Right lobe of liver (tissue), 6 donors: Measurements from ENCODE around the gene TSPAN5. TPM values are rescaled to one million over a fixed set of nuclear protein-coding genes. Genes with fewer than 3 reads are reported as not detected.

ENCODE experiments used
- ATAC-seq, 4 donors: fragments of 200-7000 bp; cut with Tn5 transposase; one replicate each; pipeline ENCODE4 v1.9.1; 2020; ENCODE audit warnings: mild to moderate bottlenecking in 4 of 4, moderate library complexity in 4 of 4
- DNase-seq, 3 donors: peaks; one replicate each; pipeline ENCODE4 v3.0.0-alpha.2; 2020
- H3K27ac ChIP-seq, 3 donors: fragments of 200-600 bp; one replicate each; pipeline ENCODE4 v1.8.0; 2022
- H3K27me3 ChIP-seq, 2 donors: fragments of 200-600 bp; one replicate each; pipeline ENCODE4 v1.8.0; 2022
- H3K36me3 ChIP-seq, 4 donors: fragments of 200-600 bp; sonication (generic) in 1 of 4; one replicate each; pipeline versions ENCODE4 v1.5.1 to v1.8.0; 2017 to 2022; ENCODE audit warnings: control low read depth in 1 of 4
- H3K4me1 ChIP-seq, 4 donors: fragments of 200-600 bp; sonication (generic) in 1 of 4; one replicate each; pipeline versions ENCODE4 v1.5.1 to v1.8.0; 2017 to 2022; ENCODE audit warnings: control low read depth in 1 of 4
- H3K4me3 ChIP-seq, 3 donors: fragments of 200-600 bp; one replicate each; pipeline ENCODE4 v1.8.0; 2022
- H3K9me3 ChIP-seq, 4 donors: fragments of 200-600 bp; sonication (generic) in 1 of 4; one replicate each; pipeline versions ENCODE4 v1.5.1 to v1.8.0; 2017 to 2022; ENCODE audit warnings: control low read depth in 1 of 4
- POLR2A ChIP-seq: fragments of 450-650 bp; IDR thresholded peaks from one replicate; pipeline ENCODE4 v1.6.1; 2017; ENCODE audit warnings: antibody characterized with exemption, mild to moderate bottlenecking
- WGBS: methylation state at CpG from one replicate; pipeline ENCODE4 v1.1.6; 2018; ENCODE audit warnings: low coverage, low lambda C conversion rate; ENCODE audit not compliant: insufficient coverage; ENCODE audit errors: missing lambda C conversion rate; 5-methylcytosine and 5-hydroxymethylcytosine counted together
- intact Hi-C, 2 donors: fragments of 100-400 bp; cut with DNase I; formaldehyde crosslinking; loops; one replicate each; pipeline versions ENCODE4 v1.11.2 to v1.14.1; 2022
- total RNA-seq, 6 experiments: library from RNA; depleted of rRNA in 2 of 6; stranded (reverse); fragments of >200 nt in 2 of 6; fragmentation: NEBNext Ultra II Directional in 3 of 6; extraction: Animal tissue kit (Norgen Biotek cat#: 25700) in 3 of 6; gene quantifications; one replicate each; pipeline versions ENCODE4 v1.1.0 to v1.2.4, GENCODE V29; 2016 to 2023
- TF ChIP-seq, protein P1 (sequence below), 4 donors: fragments of 200-600 bp in 3 of 4; fragments of 450-650 bp in 1 of 4; IDR thresholded peaks; one replicate each; pipeline versions ENCODE4 v1.5.1 to v1.8.0; 2016 to 2022; ENCODE audit warnings: antibody characterized with exemption in 4 of 4, mild to moderate bottlenecking in 2 of 4
- donor health status: DM: no; HTN: yes; CAD: no.
- donor health status: DM: no; HTN: no; CAD: no.
- donor health status: DM: no; HTN: no; CAD: no.
- donor health status: DM: no; HTN: yes; CAD: no.
- donor health status: DM: no; HTN: yes; CAD: no.

Gene TSPAN5
- total RNA-seq, 6 experiments from 2014 or later = 0.12 to 1.2 (median 0.50) TPM

DNA sequence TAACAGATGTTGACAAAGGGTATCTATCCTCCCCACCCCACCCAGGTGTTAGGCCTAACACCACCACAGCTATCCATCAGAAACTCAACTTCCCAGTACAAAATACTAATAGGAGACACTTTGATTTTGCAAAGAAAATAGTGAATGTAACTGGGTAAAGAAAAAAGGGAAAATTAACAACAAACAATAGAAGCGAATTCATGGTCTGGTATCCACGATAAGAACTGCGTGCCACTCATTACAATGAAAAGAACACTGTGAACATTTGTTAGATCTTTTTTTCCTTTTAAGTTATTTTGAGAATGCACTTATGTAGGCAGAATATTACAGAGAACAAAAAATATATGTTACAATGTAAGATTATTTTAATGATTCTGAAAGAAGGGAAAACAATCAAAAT lies 12.0 kb downstream of the TSPAN5 start:
- WGBS = 95% methylated on average over 3 of the region's 3 CpGs
- intact Hi-C loops = no loop called here
- Histone ChIP-seq H3K27ac (no peak overlapping the region), H3K27me3 (no peaks in the 10 kb centered on the region), H3K9me3 (no peaks in the 10 kb centered on the region), H3K4me1 (no peaks in the 10 kb centered on the region), H3K4me3 (no peak overlapping the region), H3K36me3 (no peaks in the 10 kb centered on the region)
- TF ChIP-seq, protein P1, sequence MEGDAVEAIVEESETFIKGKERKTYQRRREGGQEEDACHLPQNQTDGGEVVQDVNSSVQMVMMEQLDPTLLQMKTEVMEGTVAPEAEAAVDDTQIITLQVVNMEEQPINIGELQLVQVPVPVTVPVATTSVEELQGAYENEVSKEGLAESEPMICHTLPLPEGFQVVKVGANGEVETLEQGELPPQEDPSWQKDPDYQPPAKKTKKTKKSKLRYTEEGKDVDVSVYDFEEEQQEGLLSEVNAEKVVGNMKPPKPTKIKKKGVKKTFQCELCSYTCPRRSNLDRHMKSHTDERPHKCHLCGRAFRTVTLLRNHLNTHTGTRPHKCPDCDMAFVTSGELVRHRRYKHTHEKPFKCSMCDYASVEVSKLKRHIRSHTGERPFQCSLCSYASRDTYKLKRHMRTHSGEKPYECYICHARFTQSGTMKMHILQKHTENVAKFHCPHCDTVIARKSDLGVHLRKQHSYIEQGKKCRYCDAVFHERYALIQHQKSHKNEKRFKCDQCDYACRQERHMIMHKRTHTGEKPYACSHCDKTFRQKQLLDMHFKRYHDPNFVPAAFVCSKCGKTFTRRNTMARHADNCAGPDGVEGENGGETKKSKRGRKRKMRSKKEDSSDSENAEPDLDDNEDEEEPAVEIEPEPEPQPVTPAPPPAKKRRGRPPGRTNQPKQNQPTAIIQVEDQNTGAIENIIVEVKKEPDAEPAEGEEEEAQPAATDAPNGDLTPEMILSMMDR (IDR thresholded peaks at IDR 0.05) = no peak
- TF ChIP-seq POLR2A = no peak
- ATAC-seq = no peak
- DNase-seq = no peak

DNA sequence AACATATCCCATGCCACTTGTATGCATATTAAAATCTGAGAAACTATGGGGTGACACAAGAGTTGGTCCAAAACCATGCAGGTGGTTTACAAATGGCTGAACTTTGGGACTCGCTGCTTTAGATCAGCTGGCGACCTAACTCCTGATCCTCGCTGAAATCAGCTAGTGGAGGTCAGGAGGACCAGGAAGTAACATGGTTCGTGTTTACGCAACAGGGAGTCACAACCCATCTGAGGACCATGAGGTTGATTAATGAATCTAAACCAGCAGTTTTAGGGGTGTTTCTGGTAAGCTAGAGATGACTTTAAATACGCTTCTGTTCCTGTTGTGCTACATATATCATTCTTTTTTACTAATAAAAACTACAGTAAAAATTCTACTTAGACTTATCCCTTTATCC lies 12.9 kb downstream of the TSPAN5 start:
- Histone ChIP-seq H3K27me3 (no peaks in the 10 kb centered on the region), H3K4me1 (no peaks in the 10 kb centered on the region), H3K27ac (no peak overlapping the region), H3K36me3 (no peaks in the 10 kb centered on the region), H3K4me3 (no peak overlapping the region), H3K9me3 (no peaks in the 10 kb centered on the region)
- no peak for TF ChIP-seq POLR2A
- TF ChIP-seq, protein P1 (IDR thresholded peaks at IDR 0.05) = no peak
- ATAC-seq (no peak), DNase-seq (no peak)
- WGBS = 70% methylated on average over 4 of the region's 6 CpGs
- intact Hi-C loops = no loop called here

DNA sequence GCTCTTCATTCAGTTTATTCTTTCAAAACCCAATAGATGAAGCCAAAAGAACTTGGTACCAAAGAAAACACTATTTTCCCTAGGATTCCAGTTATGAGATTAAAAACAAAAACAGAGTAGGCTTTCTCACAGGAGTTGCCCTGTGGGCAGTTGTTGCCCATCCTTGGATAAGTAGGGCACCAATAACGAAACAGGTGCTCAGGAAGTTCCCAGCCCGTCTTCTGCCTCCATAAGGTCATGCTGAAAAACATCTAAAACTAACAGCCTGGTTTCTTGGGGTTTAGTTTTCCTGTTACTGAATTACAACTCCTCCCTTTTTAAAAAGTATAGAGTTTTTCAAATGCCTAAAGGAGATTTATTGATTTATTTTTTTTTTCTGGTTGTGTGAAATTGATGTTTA lies 14.7 kb downstream of the TSPAN5 start:
- no peaks in the 10 kb centered on the region for H3K9me3 ChIP-seq
- TF ChIP-seq, protein P1 (IDR thresholded peaks at IDR 0.05) = no peak
- ATAC-seq (no peak), DNase-seq (no peak)
- WGBS = 74% methylated on average over 2 of the region's 2 CpGs
- no peak overlapping the region for H3K4me3 ChIP-seq
- no peaks in the 10 kb centered on the region for H3K36me3 ChIP-seq
- no peaks in the 10 kb centered on the region for H3K27me3 ChIP-seq
- intact Hi-C loops = no loop called here
- no peaks in the 10 kb centered on the region for H3K4me1 ChIP-seq
- H3K27ac ChIP-seq = no peak overlapping the region

DNA sequence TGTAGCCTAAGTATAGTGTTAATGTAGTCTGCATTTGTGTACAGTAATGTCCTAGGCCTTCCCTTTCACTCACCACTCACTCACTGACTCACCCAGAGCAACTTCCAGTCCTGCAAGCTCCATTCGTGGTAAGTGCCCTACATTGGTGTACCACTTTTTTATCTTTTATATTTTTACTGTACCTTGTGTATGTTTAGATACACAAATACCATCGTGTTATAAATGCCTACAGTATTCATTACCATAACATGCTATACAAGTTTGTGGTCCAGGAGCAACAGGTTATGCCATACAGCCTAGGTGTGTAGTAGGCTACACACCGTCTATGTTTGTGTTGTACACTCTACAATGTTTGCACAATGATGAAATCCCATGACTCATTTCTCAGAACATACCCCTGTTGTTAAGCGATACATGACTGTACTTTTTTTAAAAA lies 15.4 kb downstream of the TSPAN5 start:
- Histone ChIP-seq H3K27me3 (no peaks in the 10 kb centered on the region), H3K4me3 (no peak overlapping the region), H3K9me3 (no peaks in the 10 kb centered on the region), H3K27ac (no peak overlapping the region), H3K4me1 (no peaks in the 10 kb centered on the region), H3K36me3 (no peaks in the 10 kb centered on the region)
- intact Hi-C loops = no loop called here
- TF ChIP-seq, protein P1 (IDR thresholded peaks at IDR 0.05) = no peak
- TF ChIP-seq POLR2A = no peak
- ATAC-seq (peak; percentile 24 to 99 (median 72)), DNase-seq (no peak)
- WGBS = 46% methylated on average over 4 of the region's 4 CpGs
